Loucy (cell line): ENCODE results near the gene TRPM2.

Experiments
- H2AFZ ChIP-seq: fragments of 200-600 bp; sonication (generic); 2 replicates; pipeline ENCODE4 v1.6.0; 2016; ENCODE audit warnings: antibody characterized with exemption, mild to moderate bottlenecking, low read length, moderate library complexity
- H3F3A ChIP-seq: fragments of 200-600 bp; 2 replicates; pipeline ENCODE4 v1.6.0; 2016; ENCODE audit warnings: antibody characterized with exemption, low read depth, mild to moderate bottlenecking
- H3K27me3 ChIP-seq: fragments of 200-600 bp; sonication (generic); 2 replicates; pipeline ENCODE4 v1.6.1; 2014; ENCODE audit warnings: low read length, mild to moderate bottlenecking; ENCODE audit not compliant: insufficient read depth, poor library complexity, severe bottlenecking
- H3K36me3 ChIP-seq: fragments of 200-600 bp; sonication (generic); 2 replicates; pipeline ENCODE4 v1.6.1; 2016; ENCODE audit warnings: low read length; ENCODE audit not compliant: insufficient read depth
- H3K4me1 ChIP-seq: fragments of 200-600 bp; sonication (generic); 2 replicates; pipeline ENCODE4 v1.5.1; 2014; ENCODE audit warnings: low read length, mild to moderate bottlenecking; ENCODE audit not compliant: insufficient read depth, poor library complexity, severe bottlenecking
- H3K4me2 ChIP-seq: fragments of 200-600 bp; sonication (generic); 2 replicates; pipeline ENCODE4 v1.6.0; 2014; ENCODE audit warnings: antibody characterized with exemption, low read length, low read depth, mild to moderate bottlenecking; ENCODE audit not compliant: poor library complexity, severe bottlenecking
- H3K4me3 ChIP-seq: fragments of 200-600 bp; sonication (generic); 2 replicates; pipeline ENCODE4 v1.5.1; 2014; ENCODE audit warnings: low read length, mild to moderate bottlenecking, mixed read lengths; ENCODE audit not compliant: poor library complexity, severe bottlenecking
- H3K79me2 ChIP-seq: fragments of 200-600 bp; sonication (generic); 2 replicates; pipeline ENCODE4 v1.6.1; 2014; ENCODE audit warnings: low read length; ENCODE audit not compliant: insufficient read depth
- H3K9ac ChIP-seq: fragments of 200-600 bp; sonication (generic); 2 replicates; pipeline ENCODE4 v1.6.0; 2014; ENCODE audit warnings: mild to moderate bottlenecking, low read depth, low read length, moderate library complexity; ENCODE audit not compliant: poor library complexity, severe bottlenecking
- H3K9me2 ChIP-seq: fragments of 200-600 bp; sonication (generic); replicated peaks from 2 replicates; pipeline ENCODE4 v1.6.1; 2016; ENCODE audit warnings: low read depth, low read length, mixed read lengths
- H3K9me3 ChIP-seq: fragments of 200-600 bp; sonication (generic); 2 replicates; pipeline ENCODE4 v1.6.1; 2014; ENCODE audit warnings: mild to moderate bottlenecking, antibody characterized with exemption, low read length, low read depth; ENCODE audit not compliant: insufficient read depth
- H4K20me1 ChIP-seq: fragments of 200-600 bp; sonication (generic); 2 replicates; pipeline ENCODE4 v1.6.0; 2014; ENCODE audit warnings: antibody characterized with exemption, low read length, mild to moderate bottlenecking; ENCODE audit not compliant: insufficient read depth, poor library complexity, severe bottlenecking
- EZH2phosphoT487 ChIP-seq: fragments of 200-600 bp; IDR thresholded peaks from 2 replicates; pipeline ENCODE4 v1.6.1; 2018; ENCODE audit warnings: antibody characterized with exemption, mild to moderate bottlenecking, moderate library complexity, borderline replicate concordance
- TF ChIP-seq, protein P1 (sequence below): fragments of 200-600 bp; sonication (generic); conservative IDR thresholded peaks from 2 replicates; pipeline ENCODE4 v1.5.1; 2014; ENCODE audit warnings: mild to moderate bottlenecking, antibody characterized with exemption, low read length

TRPM2 gene

GRCh38 chr21:44454747-44455523, 101.5 kb downstream of the TRPM2 start, which contains the start of gene LRRC3:
LRRC3 (plus strand) TSS chr21:44455510; CDS start chr21:44456645, 1,135 bp downstream.
- H3K79me2 ChIP-seq: no peaks in the 10 kb centered on the region
- H2AFZ ChIP-seq: no peak within 1 kb of the TSS
- no peaks in the 10 kb centered on the region for H3K27me3 ChIP-seq
- H3K4me3 ChIP-seq: no peak within 1 kb of the TSS
- no peaks in the 10 kb centered on the region for H3K36me3 ChIP-seq
- H3K9ac ChIP-seq: no peak within 1 kb of the TSS
- H3K4me1 ChIP-seq: no peaks in the 10 kb centered on the region
- no peaks in the 10 kb centered on the region for H3F3A ChIP-seq
- no peaks in the 10 kb centered on the region for H3K9me2 ChIP-seq
- H4K20me1 ChIP-seq: no peaks in the 10 kb centered on the region
- no peak within 1 kb of the TSS for H3K4me2 ChIP-seq
- H3K9me3 ChIP-seq: peaks cover 7% of the 10 kb centered on the region; the same call in 1 of the 2 replicates
- no peak for TF ChIP-seq EZH2phosphoT487
- TF ChIP-seq, protein P1, sequence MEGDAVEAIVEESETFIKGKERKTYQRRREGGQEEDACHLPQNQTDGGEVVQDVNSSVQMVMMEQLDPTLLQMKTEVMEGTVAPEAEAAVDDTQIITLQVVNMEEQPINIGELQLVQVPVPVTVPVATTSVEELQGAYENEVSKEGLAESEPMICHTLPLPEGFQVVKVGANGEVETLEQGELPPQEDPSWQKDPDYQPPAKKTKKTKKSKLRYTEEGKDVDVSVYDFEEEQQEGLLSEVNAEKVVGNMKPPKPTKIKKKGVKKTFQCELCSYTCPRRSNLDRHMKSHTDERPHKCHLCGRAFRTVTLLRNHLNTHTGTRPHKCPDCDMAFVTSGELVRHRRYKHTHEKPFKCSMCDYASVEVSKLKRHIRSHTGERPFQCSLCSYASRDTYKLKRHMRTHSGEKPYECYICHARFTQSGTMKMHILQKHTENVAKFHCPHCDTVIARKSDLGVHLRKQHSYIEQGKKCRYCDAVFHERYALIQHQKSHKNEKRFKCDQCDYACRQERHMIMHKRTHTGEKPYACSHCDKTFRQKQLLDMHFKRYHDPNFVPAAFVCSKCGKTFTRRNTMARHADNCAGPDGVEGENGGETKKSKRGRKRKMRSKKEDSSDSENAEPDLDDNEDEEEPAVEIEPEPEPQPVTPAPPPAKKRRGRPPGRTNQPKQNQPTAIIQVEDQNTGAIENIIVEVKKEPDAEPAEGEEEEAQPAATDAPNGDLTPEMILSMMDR: no peak

DNA sequence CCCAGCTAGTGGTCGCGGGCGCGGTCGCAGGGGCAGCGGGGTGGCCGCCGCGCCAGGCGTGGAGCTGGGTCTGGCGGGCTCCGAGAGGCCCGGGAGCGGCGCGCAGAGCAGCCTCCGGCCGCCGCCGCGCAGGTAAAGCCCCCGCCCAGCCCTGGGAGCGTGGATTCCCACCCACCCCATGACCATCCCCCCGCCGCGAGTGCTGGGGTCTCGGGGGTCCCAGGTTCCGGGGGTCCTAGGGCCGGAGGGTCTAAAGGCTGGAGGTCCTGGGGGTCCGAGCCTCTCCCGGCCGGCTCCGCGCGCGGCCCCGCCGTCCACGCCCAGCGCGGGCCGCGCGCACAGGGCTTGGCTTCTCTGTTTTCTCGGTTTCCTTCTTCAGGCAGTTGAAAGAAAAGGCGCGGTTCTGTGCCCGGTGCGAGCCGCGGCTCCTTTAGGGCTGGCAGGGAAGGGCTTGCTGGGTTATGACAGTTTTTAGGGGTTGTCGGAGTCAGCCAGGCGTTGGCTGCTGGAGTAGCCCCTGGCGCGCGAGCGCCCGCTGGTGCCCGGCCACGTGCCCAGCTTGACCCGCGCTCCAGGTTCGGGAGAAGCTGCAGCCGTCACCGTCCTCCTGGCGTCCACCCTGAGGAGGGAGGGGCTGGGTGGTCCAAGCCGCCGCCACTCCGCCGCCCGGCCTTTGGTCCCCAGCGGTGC, 102.2 kb downstream of the TRPM2 start:
- Histone ChIP-seq H4K20me1 (no peaks in the 10 kb centered on the region), H3K4me1 (no peaks in the 10 kb centered on the region), H3K9ac (no peak overlapping the region), H3K27me3 (no peaks in the 10 kb centered on the region), H3K9me3 (peaks cover 7% of the 10 kb centered on the region; the same call in 1 of the 2 replicates), H3K4me3 (no peak overlapping the region), H3K79me2 (no peaks in the 10 kb centered on the region), H2AFZ (no peak overlapping the region), H3F3A (no peaks in the 10 kb centered on the region), H3K4me2 (no peak overlapping the region), H3K36me3 (no peaks in the 10 kb centered on the region), H3K9me2 (no peaks in the 10 kb centered on the region)
- no peak for TF ChIP-seq EZH2phosphoT487
- TF ChIP-seq, protein P1: no peak

- H3K4me3 ChIP-seq: no peak overlapping the region
- no peaks in the 10 kb centered on the region for H4K20me1 ChIP-seq
- no peak for TF ChIP-seq EZH2phosphoT487
- TF ChIP-seq, protein P1: no peak
- H3K27me3 ChIP-seq: no peaks in the 10 kb centered on the region
- H3K36me3 ChIP-seq: no peaks in the 10 kb centered on the region
- H3K9ac ChIP-seq: no peak overlapping the region
- no peaks in the 10 kb centered on the region for H3K4me1 ChIP-seq
- H3K79me2 ChIP-seq: no peaks in the 10 kb centered on the region
- no peaks in the 10 kb centered on the region for H3F3A ChIP-seq
- no peak overlapping the region for H2AFZ ChIP-seq
- no peak overlapping the region for H3K4me2 ChIP-seq
- peaks cover 7% of the 10 kb centered on the region; the same call in 1 of the 2 replicates for H3K9me3 ChIP-seq
- no peaks in the 10 kb centered on the region for H3K9me2 ChIP-seq
These were observed 102.9 kb downstream of the TRPM2 start for GRCh38 chr21:44456214-44456914.
